HG02852 (cell line): Measurements from ENCODE around the gene CPED1.
"Not testable (repeated sequence)": the region's sequence is repeated elsewhere in the genome, so short reads cannot be mapped to it uniquely, and the experiment has no call there.

ENCODE experiments used
- ATAC-seq: cut with Tn5 transposase; IDR thresholded peaks from one replicate; pipeline ENCODE4 v1.9.1; 2021; ENCODE audit warnings: mild to moderate bottlenecking, moderate library complexity; ENCODE audit not compliant: unreplicated experiment

CPED1 gene

DNA sequence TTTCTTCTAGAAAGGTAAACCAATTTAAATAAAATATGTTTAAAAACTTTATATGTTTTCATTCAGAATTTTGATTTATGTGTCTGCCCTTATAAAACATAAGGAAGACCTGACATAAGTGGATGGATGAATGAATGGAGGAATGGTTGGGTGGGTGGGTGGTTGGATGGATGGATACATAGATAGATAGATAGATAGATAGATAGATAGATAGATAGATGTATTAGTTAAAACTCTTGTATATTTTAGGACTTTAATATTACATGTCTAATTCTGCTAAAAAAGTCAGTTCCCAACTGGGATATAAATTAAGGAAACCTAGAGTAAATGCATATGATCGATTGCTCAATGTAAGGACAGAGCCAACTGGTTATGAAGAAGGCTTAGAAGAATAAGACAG is 184.0 kb downstream of the CPED1 start:
- no peak for ATAC-seq

GRCh38 chr7:121175826-121176225 is 187.3 kb downstream of the CPED1 start:
- ATAC-seq: no peak

- ATAC-seq: no peak
These were observed 189.9 kb downstream of the CPED1 start for GRCh38 chr7:121178452-121178851.

DNA sequence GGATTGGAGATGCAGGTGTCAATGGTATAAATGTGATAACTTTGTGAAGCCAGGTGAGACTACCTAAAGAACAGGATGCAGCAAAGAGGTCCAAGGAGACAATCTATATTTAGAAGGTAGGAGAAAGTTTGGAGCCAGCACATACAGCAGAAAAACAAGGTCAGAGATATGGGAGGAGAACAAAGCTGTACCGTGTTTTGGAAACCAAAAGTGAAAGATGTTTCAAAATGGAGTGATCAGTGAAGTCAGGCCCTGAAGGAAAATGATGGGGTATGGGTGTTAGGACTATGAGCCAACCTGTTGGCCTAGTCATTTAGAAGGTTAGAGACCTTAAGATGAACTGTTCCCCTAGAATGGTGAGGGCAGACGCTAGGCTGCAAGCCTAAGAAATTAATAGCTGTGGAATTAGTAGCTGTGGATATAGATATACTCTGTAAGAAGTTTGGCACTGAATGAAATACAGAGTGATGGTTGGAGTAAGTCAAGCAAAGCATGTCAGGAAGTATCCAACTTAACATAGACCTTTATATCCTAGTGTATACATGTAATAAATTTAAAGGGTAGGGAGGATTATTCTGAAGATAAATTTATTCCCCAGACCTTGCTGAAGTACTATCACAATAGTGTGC is 190.5 kb downstream of the CPED1 start:
- ATAC-seq: peak; percentile 59

DNA sequence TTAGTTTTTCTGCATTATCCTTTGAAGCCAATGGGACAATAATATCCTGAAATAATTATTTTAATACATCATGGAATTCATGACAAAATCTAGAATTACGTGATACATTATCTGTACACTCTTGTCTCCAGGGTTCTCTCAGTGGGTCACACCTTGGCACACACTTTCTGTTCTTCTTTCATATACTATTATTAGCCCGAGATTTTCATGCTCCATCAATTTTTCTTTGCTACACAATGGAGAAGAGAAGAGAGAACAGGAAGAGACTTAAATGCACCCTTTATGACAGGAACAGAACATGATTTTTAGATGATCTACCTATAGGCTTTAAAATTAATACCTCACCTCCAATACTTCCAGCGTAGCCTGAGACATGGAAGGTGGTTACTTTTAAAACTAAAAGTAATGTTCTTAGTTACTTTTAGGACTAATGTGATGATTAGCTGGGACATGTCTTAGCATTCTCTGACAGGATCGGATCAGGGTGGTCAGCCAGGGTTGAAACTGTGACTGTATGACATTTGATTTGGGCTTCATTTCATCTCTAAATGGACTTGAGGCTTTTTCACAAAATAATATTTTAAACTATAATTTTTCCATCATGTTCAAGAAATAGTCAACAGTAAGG is 192.0 kb downstream of the CPED1 start:
- ATAC-seq: peak; percentile 90

DNA sequence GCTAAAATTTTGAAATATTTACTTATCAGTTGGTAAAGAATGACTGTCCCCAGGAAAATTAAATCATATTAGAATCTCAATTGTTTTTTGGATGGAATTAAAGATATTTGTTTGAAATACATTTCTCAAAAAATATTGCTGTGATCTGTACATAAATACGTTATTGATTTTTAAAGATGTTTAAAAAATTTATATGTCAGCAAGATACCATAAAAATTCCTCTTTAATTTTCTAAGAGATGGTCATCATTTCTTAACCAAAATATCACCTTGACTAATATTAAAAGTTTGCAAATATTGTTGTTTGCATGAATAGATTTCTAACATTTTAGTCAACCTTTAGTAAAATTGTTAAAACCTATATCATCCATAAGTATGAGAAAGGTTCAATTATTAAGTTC is 192.8 kb downstream of the CPED1 start:
- no peak for ATAC-seq

DNA sequence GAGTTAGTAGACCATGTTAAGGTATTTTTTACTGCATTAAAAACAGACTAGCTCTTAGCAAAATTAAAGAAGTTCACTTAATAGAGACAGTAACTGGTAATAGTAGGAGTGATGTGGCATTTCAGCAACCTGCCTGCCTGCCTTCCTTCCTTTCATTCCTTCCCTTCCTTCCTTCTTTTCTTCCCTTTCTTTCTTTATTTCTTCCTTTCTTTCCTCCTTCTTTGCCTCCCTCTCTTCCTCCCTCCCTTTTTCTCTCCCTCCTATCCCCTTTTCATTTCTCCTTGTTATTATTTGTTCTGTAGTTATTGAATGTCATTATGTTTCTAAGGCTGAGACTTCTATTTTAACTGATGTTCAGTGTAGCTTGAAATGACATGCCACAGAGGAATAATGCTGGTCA is 193.8 kb downstream of the CPED1 start:
- ATAC-seq: no peak

DNA sequence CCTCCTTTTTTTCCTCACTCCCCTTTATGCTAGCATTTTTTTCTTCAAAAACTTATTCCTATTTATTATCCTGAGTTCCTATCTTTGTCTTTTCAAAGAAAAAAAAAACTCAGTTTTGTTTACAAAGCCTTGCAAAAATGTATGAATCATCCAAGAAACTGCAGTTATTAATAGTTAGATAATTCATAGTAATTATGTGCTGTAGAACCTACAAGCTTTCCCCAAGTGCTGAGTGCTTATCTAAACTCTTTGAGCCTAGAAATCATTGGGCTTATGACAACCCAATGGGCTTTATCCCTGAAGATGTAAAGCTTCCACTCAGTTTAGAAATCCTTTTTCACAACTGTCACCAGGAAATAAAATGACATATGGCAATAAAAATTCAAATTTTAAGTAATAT is 194.4 kb downstream of the CPED1 start:
- ATAC-seq: no peak

DNA sequence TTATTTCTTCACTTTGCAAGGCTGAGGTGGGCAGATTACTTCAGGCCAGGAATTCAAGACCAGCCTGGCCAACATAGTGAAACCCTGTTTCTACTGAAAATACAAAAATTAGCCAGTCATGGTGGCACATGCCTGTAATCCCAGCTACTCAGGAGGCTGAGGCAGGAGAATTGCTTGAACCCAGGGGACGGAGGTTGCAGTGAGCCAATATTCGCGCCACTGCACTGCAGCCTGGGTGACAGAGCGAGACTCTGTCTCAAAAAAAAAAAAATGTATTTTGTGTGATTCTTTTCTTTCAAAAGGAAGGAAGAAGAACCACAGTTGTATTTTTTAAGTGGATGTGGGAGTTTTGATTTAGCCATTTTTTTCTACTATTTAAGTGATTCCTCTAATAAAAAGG is 195.4 kb downstream of the CPED1 start:
- not testable (repeated sequence) for ATAC-seq

DNA sequence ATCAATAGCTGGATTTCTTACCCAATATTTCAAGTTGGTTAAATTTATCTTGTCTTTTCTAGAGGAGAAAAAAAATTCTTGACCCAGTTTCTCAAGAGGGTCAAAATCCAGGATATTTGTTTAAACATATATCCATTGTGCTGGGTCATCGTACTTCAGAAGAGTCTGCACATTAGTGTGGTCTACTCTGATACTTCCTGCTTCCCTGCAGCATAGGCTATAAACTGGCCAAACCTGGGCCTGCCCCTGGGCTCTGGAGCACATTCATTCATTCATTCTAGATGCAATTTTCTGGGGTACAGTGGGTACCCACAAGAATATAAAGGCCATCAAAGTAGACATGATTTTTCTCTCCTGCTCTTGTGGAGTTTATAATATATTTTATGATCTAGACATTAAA is 198.2 kb downstream of the CPED1 start:
- no peak for ATAC-seq

DNA sequence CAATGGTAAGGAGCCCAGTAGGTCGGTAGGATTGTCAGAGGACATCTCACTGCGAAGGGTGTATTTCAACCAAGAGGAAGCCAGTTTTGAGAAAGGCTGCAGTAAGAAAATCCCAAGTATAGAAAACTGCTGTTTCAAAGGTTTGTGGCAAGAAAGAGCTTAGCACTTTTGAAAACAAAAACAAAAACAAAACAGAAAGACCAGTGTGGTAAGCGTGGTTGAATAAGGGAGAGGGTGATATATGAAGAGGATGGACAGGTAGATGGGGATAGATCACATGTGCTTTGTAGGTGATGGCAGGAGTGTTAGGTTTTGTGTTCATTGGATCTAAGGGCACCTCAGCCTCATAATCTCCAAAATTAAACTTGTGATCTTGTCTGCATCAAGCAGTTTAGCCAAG is 198.7 kb downstream of the CPED1 start:
- peak; percentile 94 for ATAC-seq

DNA sequence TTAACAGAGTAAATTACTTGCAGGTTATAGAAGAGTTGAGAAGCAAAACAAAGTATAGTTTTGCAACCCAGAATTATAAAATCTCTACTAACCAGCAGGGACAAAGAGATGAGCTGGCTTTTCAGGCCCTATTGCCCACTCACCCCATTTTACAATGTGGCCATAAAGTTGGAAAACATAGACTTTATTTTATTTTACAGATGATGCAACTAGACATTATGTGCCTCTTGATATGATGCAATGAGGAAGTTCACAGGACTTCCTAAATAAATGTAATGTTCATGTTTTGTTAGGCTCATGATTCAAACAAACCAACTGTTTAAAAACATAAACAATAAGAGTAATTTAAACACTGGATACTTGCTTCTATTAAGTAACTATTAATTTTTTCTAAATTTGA is 199.2 kb downstream of the CPED1 start:
- ATAC-seq: no peak

GRCh38 chr7:121192834-121193233 is 204.3 kb downstream of the CPED1 start:
- no peak for ATAC-seq

- ATAC-seq: no peak
These were observed 206.5 kb downstream of the CPED1 start for GRCh38 chr7:121195010-121195409.

DNA sequence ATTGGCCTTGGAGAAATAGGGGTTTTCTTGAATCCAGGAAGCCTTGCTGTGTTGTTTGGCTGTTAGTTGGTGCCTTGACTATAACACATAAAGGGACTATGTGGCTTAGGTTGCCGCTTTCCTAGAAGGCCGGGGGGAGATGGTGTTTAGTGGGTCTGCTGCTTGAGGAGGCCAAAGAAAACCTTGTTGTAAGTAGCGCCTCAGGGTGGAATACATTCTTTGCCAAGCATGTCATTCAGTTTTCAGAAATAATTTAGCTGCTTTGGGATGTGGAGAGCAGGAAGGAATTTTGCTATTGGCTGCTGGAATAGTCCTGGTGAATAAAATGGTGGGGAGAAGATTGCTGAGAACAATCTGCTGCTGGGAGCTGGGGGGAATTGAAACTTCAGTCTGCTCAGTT is 207.4 kb downstream of the CPED1 start:
- ATAC-seq: no peak

- no peak for ATAC-seq
These were observed 207.8 kb downstream of the CPED1 start for GRCh38 chr7:121196286-121196685.

DNA sequence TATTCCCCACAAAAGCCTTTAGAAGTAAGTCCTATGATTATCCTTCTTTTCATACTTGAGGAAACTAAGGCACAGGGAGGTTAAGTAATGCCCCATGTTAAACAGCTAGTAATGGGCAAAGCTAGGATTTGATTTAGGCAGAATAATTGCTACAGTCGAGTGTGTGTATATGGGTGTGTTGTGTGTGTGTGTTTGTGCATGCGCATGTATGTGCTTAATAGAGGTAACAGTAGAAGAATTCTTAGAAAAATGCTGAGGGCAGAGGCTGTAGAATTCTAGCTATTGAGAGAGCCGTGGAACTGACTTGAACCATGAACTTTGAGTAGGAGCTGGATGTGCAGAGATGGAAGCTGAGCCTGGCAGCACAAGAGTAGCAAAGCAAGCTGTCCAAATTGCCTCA is 208.9 kb downstream of the CPED1 start:
- no peak for ATAC-seq

DNA sequence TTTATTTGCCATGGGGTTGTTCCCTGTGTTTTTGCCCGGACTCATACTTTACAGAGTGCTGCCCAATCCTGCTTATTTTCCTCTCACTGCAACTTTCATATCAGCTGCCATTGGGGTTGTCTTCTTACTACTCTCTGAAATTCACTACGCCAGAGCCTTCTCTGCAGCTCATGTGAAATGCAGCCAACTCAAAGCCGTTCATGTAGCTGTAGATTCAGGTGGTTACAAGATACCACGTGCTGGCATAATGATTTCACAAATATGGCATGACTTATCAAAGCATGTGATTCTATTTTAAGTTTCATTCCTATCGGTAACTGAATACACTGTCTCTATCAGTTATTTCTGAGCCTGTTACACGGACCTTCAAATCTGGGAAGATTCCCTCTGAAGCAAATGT is 210.0 kb downstream of the CPED1 start:
- ATAC-seq: no peak

DNA sequence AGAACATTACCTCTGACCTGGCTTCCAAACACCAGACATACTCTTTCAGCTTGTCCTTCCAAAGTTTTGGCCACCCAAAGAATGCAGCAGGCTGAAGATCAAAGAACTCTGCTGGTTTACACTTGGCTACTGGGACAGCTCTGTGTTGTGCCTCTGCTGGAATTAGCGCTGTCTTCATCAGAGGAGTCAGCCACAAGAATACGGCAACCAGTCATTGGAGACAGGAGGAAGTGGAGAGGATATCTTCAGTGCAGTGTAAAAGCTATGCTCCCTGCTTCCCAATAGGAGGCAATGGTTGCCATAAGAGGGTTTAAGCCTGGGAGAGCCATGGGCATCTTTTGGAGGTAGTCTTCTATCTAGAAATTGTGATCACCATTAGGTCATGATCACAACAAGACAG is 213.6 kb downstream of the CPED1 start:
- no peak for ATAC-seq

DNA sequence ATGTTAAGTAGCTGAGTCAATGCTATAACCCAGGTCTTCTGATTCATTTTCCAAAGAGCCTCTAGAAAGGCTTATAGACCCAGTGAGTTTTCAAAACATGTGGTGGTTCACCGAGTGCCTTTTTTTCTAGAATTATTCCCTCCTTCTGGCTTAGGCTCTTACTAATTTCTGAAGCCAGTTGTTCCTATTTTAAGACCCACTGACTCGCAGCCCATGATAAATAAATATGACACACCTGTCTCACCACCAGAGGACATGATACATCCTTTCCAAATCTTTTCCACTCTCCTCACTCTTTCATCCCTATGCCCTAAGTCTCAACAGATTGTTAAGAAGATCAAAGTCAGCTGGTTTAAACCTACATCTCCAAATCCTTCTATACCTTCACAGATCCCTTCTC is 214.3 kb downstream of the CPED1 start:
- no peak for ATAC-seq

- no peak for ATAC-seq
These were observed 216.0 kb downstream of the CPED1 start for GRCh38 chr7:121204537-121204936.

- no peak for ATAC-seq
These were observed 217.3 kb downstream of the CPED1 start for GRCh38 chr7:121205777-121206176.

- ATAC-seq: no peak
These were observed 222.7 kb downstream of the CPED1 start for GRCh38 chr7:121211253-121211652.
